GM23338 (cell line): ENCODE data around the gene ZNF749. TPM values are rescaled to one million over a fixed set of nuclear protein-coding genes. Genes with fewer than 3 reads are reported as not detected.
A peak's percentile ranks its signal among the peaks of the same experiment; 100 is the strongest.

Source experiments
- ATAC-seq: fragments of 200-7000 bp; cut with Tn5 transposase; 3 replicates; pipeline ENCODE4 v1.9.1; 2020
- DNase-seq: peaks from one replicate; pipeline ENCODE4 v3.0.0-alpha.2; 2015; ENCODE audit warnings: low spot score
- H2AFZ ChIP-seq: fragments of 200-600 bp; sonication (generic); 2 replicates; pipeline ENCODE4 v1.8.0; 2016; ENCODE audit warnings: antibody characterized with exemption, mild to moderate bottlenecking, moderate library complexity
- H3F3A ChIP-seq: fragments of 200-600 bp; sonication (generic); replicated peaks from 2 replicates; pipeline ENCODE4 v1.8.0; 2017; ENCODE audit warnings: antibody characterized with exemption, mixed run types, low read depth
- H3K27ac ChIP-seq: fragments of 200-600 bp; sonication (generic); 2 replicates; pipeline ENCODE4 v1.6.1; 2016; ENCODE audit warnings: low read depth
- H3K27me3 ChIP-seq: fragments of 200-600 bp; sonication (generic); 2 replicates; pipeline ENCODE4 v1.8.0; 2016; ENCODE audit warnings: mild to moderate bottlenecking, mixed run types, moderate library complexity; ENCODE audit not compliant: insufficient read depth
- H3K36me3 ChIP-seq: fragments of 200-600 bp; sonication (generic); 2 replicates; pipeline ENCODE4 v1.8.0; 2016; ENCODE audit warnings: mild to moderate bottlenecking; ENCODE audit not compliant: insufficient read depth
- H3K4me1 ChIP-seq: fragments of 200-600 bp; sonication (generic); 2 replicates; pipeline ENCODE4 v1.8.0; 2016; ENCODE audit warnings: mild to moderate bottlenecking, moderate library complexity; ENCODE audit not compliant: insufficient read depth
- H3K4me2 ChIP-seq: fragments of 200-600 bp; sonication (generic); 2 replicates; pipeline ENCODE4 v1.7.1; 2017; ENCODE audit warnings: mixed run types
- H3K4me3 ChIP-seq: fragments of 200-600 bp; sonication (generic); 2 replicates; pipeline ENCODE4 v1.6.1; 2016; ENCODE audit warnings: mixed run types
- H3K79me2 ChIP-seq: fragments of 200-600 bp; sonication (generic); replicated peaks from 2 replicates; pipeline ENCODE4 v1.8.0; 2017; ENCODE audit warnings: mild to moderate bottlenecking; ENCODE audit not compliant: insufficient read depth
- H3K9me2 ChIP-seq: fragments of 200-600 bp; sonication (generic); 2 replicates; pipeline ENCODE4 v1.8.0; 2017; ENCODE audit not compliant: insufficient read depth
- H4K20me1 ChIP-seq: fragments of 200-600 bp; sonication (generic); replicated peaks from 2 replicates; pipeline ENCODE4 v1.8.0; 2017; ENCODE audit warnings: mild to moderate bottlenecking; ENCODE audit not compliant: insufficient read depth
- H3K27ac Mint-ChIP-seq: 2 replicates; pipeline ENCODE4 v1.8.0; 2020; ENCODE audit warnings: inconsistent platforms, mild to moderate bottlenecking, moderate library complexity, mixed read lengths
- H3K27me3 Mint-ChIP-seq: 3 replicates; pipeline ENCODE4 v1.8.0; 2022; ENCODE audit warnings: low read depth, mild to moderate bottlenecking, moderate library complexity, mixed read lengths, inconsistent platforms; ENCODE audit not compliant: insufficient read depth, poor library complexity
- H3K36me3 Mint-ChIP-seq: 3 replicates; pipeline ENCODE4 v1.8.0; 2021; ENCODE audit warnings: low read depth, mild to moderate bottlenecking, inconsistent platforms, moderate library complexity, mixed read lengths
- H3K4me1 Mint-ChIP-seq: 3 replicates; pipeline ENCODE4 v1.8.0; 2020; ENCODE audit warnings: mild to moderate bottlenecking, inconsistent platforms, mixed read lengths
- H3K4me3 Mint-ChIP-seq: 3 replicates; pipeline ENCODE4 v1.8.0; 2021; ENCODE audit warnings: moderate library complexity, mild to moderate bottlenecking, inconsistent platforms, mixed read lengths
- H3K9me3 Mint-ChIP-seq: 3 replicates; pipeline ENCODE4 v1.8.0; 2020; ENCODE audit warnings: moderate library complexity, mild to moderate bottlenecking, inconsistent platforms, mixed read lengths
- CREB1 ChIP-seq: fragments of 250-450 bp; sonication (Bioruptor Pico); IDR thresholded peaks from 2 replicates; pipeline ENCODE4 v1.5.0; 2020; ENCODE audit warnings: low read depth, mild to moderate bottlenecking, moderate library complexity
- POLR2AphosphoS5 ChIP-seq: IDR thresholded peaks from 2 replicates; pipeline ENCODE4 v1.6.1; 2016; ENCODE audit warnings: antibody characterized with exemption, low read depth
- long read RNA-seq: library from polyadenylated mRNA; unstranded; transcript quantifications from one replicate; pipeline ENCODE4 v2.0.0, GENCODE V29; 2020; ENCODE audit not compliant: unreplicated experiment
- polyA plus RNA-seq: library from polyadenylated mRNA; unstranded; fragments of >200 nt; fragmentation: Nextera tagmentation; extraction: Ambion mirVana; gene quantifications from 2 replicates; pipeline ENCODE4 v1.2.1, GENCODE V29; 2016
- total RNA-seq: library from RNA; depleted of rRNA; stranded (reverse); fragments of >200 nt; shearing (Covaris generic); gene quantifications from 2 replicates; pipeline ENCODE4 v1.2.3, GENCODE V29; 2014; rRNA removed
- TF ChIP-seq, protein P1 (sequence below): IDR thresholded peaks from 2 replicates; pipeline ENCODE4 v1.6.1; 2016; ENCODE audit warnings: antibody characterized with exemption
- TF ChIP-seq, protein P2 (sequence below): fragments of 250-450 bp; sonication (Bioruptor Pico); IDR thresholded peaks from 2 replicates; pipeline ENCODE4 v1.5.0; 2020; ENCODE audit warnings: mild to moderate bottlenecking, moderate library complexity

The ZNF749 gene
- total RNA-seq (19.5 and 26.4 TPM in 2 replicates), polyA plus RNA-seq (30.1 and 30.9 TPM in 2 replicates)
- long read RNA-seq, transcript ZNF749-203 (2 exons, 677 nt): major isoform, 11 of 25 reads
- long read RNA-seq, partial matches to known transcripts: 1 of 25 reads
- long read RNA-seq, other reads (novel, unspliced or antisense): 13 of 25 reads

DNA sequence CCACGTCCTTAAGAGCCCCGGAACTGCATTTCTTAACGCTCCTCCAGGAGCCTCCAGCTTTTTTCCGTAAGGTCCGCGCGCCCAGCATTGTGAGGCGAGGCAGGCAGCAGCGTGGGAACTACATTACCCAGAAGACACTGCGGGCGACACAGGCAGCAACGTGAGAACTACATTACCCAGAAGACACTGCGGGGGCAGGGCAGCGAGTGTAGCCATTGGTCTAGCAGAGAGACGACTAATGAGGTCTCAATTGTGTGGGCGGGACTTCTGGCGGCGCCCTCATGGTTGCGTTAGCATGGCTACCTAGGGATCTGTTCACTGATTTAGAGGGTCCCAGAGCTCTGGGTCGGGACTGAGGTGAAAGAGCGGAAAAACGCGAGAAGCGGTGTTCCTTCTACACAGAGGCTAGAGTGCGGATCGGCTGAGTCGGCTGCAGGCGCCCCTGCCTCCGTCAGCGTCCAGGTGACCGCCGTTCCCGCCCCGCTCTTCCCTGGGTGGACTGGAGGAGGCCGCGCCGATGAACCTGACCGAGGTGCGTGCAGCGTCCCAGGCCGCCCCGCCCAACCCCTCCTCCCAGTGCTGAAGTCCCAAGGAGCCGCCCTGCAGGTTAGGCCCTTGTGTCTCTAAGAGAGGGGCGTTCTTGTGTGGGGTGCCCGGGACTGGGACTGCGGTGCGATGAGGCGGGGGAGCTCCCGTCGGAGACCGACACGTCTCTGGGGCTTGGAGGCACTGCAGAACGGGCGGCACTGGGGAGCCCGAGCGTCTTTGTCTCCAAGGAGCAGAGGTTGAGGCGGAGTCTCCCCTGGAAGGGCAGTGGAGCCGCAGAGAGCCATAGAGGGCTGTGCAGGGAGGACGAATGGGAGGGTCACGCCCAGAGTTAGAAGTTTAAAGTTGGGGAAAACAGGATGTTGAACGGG, at the start of gene ZNF749:
TSS of gene ZNF749 (plus strand) at position 264 of the 917 bp plus-strand sequence. CDS start at position 518, 254 bp downstream.
- H3K4me2 ChIP-seq: peak within 1 kb of the TSS; percentile 92
- no peaks in the 10 kb centered on the region; the same call in 1 of the 2 replicates for H3K36me3 ChIP-seq
- Mint-ChIP-seq H3K27me3 (peaks cover 7% of the 10 kb centered on the region), H3K36me3 (peaks cover 14% of the 10 kb centered on the region), H3K9me3 (peaks cover 7% of the 10 kb centered on the region; the same call in 2 of the 3 replicates), H3K4me1 (peaks cover 14% of the 10 kb centered on the region; the same call in 2 of the 3 replicates), H3K27ac (peak within 1 kb of the TSS; percentile 99), H3K4me3 (peak within 1 kb of the TSS; percentile 94)
- no peaks in the 10 kb centered on the region for H3F3A ChIP-seq
- DNase-seq (peak; percentile 100), ATAC-seq (peak; percentile 92)
- H4K20me1 ChIP-seq: peaks cover 18% of the 10 kb centered on the region
- peak within 1 kb of the TSS; percentile 61; the same call in 1 of the 2 replicates for H2AFZ ChIP-seq
- peak within 1 kb of the TSS; percentile 61 for H3K4me3 ChIP-seq
- H3K27ac ChIP-seq: peak within 1 kb of the TSS; percentile 87
- H3K27me3 ChIP-seq: no peaks in the 10 kb centered on the region
- TF ChIP-seq POLR2AphosphoS5 (peak; percentile 83), CREB1 (peak; percentile 85)
- TF ChIP-seq, protein P1, sequence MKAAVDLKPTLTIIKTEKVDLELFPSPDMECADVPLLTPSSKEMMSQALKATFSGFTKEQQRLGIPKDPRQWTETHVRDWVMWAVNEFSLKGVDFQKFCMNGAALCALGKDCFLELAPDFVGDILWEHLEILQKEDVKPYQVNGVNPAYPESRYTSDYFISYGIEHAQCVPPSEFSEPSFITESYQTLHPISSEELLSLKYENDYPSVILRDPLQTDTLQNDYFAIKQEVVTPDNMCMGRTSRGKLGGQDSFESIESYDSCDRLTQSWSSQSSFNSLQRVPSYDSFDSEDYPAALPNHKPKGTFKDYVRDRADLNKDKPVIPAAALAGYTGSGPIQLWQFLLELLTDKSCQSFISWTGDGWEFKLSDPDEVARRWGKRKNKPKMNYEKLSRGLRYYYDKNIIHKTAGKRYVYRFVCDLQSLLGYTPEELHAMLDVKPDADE: peak; percentile 98
- TF ChIP-seq, protein P2, sequence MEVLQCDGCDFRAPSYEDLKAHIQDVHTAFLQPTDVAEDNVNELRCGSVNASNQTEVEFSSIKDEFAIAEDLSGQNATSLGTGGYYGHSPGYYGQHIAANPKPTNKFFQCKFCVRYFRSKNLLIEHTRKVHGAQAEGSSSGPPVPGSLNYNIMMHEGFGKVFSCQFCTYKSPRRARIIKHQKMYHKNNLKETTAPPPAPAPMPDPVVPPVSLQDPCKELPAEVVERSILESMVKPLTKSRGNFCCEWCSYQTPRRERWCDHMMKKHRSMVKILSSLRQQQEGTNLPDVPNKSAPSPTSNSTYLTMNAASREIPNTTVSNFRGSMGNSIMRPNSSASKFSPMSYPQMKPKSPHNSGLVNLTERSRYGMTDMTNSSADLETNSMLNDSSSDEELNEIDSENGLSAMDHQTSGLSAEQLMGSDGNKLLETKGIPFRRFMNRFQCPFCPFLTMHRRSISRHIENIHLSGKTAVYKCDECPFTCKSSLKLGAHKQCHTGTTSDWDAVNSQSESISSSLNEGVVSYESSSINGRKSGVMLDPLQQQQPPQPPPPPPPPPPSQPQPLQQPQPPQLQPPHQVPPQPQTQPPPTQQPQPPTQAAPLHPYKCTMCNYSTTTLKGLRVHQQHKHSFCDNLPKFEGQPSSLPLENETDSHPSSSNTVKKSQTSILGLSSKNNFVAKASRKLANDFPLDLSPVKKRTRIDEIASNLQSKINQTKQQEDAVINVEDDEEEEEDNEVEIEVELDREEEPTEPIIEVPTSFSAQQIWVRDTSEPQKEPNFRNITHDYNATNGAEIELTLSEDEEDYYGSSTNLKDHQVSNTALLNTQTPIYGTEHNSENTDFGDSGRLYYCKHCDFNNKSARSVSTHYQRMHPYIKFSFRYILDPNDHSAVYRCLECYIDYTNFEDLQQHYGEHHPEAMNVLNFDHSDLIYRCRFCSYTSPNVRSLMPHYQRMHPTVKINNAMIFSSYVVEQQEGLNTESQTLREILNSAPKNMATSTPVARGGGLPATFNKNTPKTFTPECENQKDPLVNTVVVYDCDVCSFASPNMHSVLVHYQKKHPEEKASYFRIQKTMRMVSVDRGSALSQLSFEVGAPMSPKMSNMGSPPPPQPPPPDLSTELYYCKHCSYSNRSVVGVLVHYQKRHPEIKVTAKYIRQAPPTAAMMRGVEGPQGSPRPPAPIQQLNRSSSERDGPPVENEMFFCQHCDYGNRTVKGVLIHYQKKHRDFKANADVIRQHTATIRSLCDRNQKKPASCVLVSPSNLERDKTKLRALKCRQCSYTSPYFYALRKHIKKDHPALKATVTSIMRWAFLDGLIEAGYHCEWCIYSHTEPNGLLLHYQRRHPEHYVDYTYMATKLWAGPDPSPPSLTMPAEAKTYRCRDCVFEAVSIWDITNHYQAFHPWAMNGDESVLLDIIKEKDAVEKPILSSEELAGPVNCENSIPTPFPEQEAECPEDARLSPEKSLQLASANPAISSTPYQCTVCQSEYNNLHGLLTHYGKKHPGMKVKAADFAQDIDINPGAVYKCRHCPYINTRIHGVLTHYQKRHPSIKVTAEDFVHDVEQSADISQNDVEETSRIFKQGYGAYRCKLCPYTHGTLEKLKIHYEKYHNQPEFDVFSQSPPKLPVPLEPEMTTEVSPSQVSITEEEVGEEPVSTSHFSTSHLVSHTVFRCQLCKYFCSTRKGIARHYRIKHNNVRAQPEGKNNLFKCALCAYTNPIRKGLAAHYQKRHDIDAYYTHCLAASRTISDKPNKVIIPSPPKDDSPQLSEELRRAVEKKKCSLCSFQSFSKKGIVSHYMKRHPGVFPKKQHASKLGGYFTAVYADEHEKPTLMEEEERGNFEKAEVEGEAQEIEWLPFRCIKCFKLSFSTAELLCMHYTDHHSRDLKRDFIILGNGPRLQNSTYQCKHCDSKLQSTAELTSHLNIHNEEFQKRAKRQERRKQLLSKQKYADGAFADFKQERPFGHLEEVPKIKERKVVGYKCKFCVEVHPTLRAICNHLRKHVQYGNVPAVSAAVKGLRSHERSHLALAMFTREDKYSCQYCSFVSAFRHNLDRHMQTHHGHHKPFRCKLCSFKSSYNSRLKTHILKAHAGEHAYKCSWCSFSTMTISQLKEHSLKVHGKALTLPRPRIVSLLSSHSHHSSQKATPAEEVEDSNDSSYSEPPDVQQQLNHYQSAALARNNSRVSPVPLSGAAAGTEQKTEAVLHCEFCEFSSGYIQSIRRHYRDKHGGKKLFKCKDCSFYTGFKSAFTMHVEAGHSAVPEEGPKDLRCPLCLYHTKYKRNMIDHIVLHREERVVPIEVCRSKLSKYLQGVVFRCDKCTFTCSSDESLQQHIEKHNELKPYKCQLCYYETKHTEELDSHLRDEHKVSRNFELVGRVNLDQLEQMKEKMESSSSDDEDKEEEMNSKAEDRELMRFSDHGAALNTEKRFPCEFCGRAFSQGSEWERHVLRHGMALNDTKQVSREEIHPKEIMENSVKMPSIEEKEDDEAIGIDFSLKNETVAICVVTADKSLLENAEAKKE: no peak
- no peaks in the 10 kb centered on the region for H3K9me2 ChIP-seq
- H3K4me1 ChIP-seq: peaks cover 12% of the 10 kb centered on the region
- peaks cover 48% of the 10 kb centered on the region for H3K79me2 ChIP-seq
